ENCODE results near the gene PRRT4. TPM values are rescaled to one million over a fixed set of nuclear protein-coding genes. Genes with fewer than 3 reads are reported as not detected.

Gene PRRT4
- total and polyA plus RNA-seq, 8 donors: 0.21 to 0.75 (median 0.46) TPM; not detected in 4

- intact Hi-C loops (cut with DNase I): no loop called here
- ATAC-seq (no peak), FAIRE-seq (no peak), DNase-seq (peak in 1 of 6 donors; percentile 81)
- Histone ChIP-seq H3K27me3 (no peaks in the 10 kb centered on the region), H3K4me3 (no peak overlapping the region), H3K4me1 (no peaks in the 10 kb centered on the region), H3K9me3 (no peaks in the 10 kb centered on the region), H3K36me3 (peaks cover 0 to 1% (median 0%) of the 10 kb centered on the region in 3 donors), H3K27ac (no peak overlapping the region)
- 88 to 92% methylated on average over 16 of the region's 16 CpGs for WGBS, 2 donors
- TF ChIP-seq CTCF (IDR thresholded peaks at IDR 0.05): no peak
These were observed 33.5 kb upstream of the PRRT4 start for GRCh38 chr7:128394904-128395496.

- DNase-seq (no peak), ATAC-seq (no peak), FAIRE-seq (no peak)
- Histone ChIP-seq H3K4me3 (no peak overlapping the region), H3K27me3 (no peaks in the 10 kb centered on the region), H3K36me3 (no peaks in the 10 kb centered on the region), H3K27ac (no peak overlapping the region), H3K9me3 (no peaks in the 10 kb centered on the region), H3K4me1 (no peaks in the 10 kb centered on the region)
- TF ChIP-seq CTCF (IDR thresholded peaks at IDR 0.05): no peak
- WGBS, 2 donors: 94% methylated on average over 22 to 23 of the region's 23 CpGs
- intact Hi-C loops (cut with DNase I): no loop called here
These were observed 32.2 kb upstream of the PRRT4 start for GRCh38 chr7:128393526-128394330.

- DNase-seq: no peak
- Histone ChIP-seq H3K27ac (no peak overlapping the region), H3K27me3 (no peaks in the 10 kb centered on the region), H3K36me3 (no peaks in the 10 kb centered on the region), H3K9me3 (no peaks in the 10 kb centered on the region), H3K4me3 (no peak overlapping the region), H3K4me1 (no peaks in the 10 kb centered on the region)
- WGBS, 2 donors: 93 to 96% methylated on average over 17 to 18 of the region's 18 CpGs
- TF ChIP-seq CTCF (IDR thresholded peaks at IDR 0.05): no peak
- no peak for FAIRE-seq
- intact Hi-C loops (cut with DNase I): no loop called here
- no peak for ATAC-seq
These were observed 31.2 kb upstream of the PRRT4 start for GRCh38 chr7:128392446-128393327.

- FAIRE-seq (no peak), ATAC-seq (no peak), DNase-seq (no peak)
- Histone ChIP-seq H3K9me3 (no peaks in the 10 kb centered on the region), H3K4me3 (no peak overlapping the region), H3K36me3 (no peaks in the 10 kb centered on the region), H3K27ac (no peak overlapping the region), H3K27me3 (no peaks in the 10 kb centered on the region), H3K4me1 (no peaks in the 10 kb centered on the region)
- WGBS, 2 donors: 92 to 94% methylated on average over 7 of the region's 7 CpGs
- intact Hi-C loops (cut with DNase I): no loop called here
- TF ChIP-seq CTCF (IDR thresholded peaks at IDR 0.05): no peak
These were observed 30.3 kb upstream of the PRRT4 start for GRCh38 chr7:128391805-128392204.
